AG09309 (cell line): ENCODE data around the gene NRXN3.
"Not testable (repeated sequence)": the region's sequence is repeated elsewhere in the genome, so short reads cannot be mapped to it uniquely, and the experiment has no call there.

Experiments
- DNase-seq: peaks from one replicate; pipeline ENCODE4 v3.0.0-alpha.2; 2010; ENCODE audit warnings: low read depth
- H3K4me3 ChIP-seq: 2 replicates; pipeline ENCODE4 v1.5.1; 2011; ENCODE audit warnings: mild to moderate bottlenecking, low read depth, low read length, moderate library complexity; ENCODE audit not compliant: control insufficient read depth
- TF ChIP-seq, protein P1 (sequence below): IDR thresholded peaks from 2 replicates; pipeline ENCODE4 v1.5.1; 2011; ENCODE audit warnings: mild to moderate bottlenecking, low read depth, low read length, inconsistent platforms; ENCODE audit not compliant: insufficient read depth, control insufficient read depth; ENCODE audit errors: missing control alignments

The NRXN3 gene

DNA sequence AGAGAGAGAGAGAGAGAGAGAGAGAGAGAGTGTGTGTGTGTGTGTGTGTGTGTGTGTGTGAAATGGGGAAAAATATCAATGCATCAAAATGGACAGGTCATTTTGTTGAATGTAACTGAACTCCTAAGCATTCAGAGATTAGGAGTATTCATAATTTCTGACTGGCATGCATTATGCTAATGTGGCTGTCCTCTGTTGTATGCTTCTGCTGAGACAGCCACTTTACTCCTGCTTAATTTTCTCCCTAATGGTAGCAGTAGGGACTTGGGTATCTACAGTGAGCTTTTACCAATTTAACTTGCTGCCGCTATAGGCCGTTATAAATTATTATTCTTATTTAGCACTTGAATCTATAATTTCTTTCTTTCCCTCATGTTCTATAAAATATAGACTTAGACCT is 924.8 kb downstream of the NRXN3 start:
- no peak overlapping the region for H3K4me3 ChIP-seq
- no peak for DNase-seq
- TF ChIP-seq, protein P1, sequence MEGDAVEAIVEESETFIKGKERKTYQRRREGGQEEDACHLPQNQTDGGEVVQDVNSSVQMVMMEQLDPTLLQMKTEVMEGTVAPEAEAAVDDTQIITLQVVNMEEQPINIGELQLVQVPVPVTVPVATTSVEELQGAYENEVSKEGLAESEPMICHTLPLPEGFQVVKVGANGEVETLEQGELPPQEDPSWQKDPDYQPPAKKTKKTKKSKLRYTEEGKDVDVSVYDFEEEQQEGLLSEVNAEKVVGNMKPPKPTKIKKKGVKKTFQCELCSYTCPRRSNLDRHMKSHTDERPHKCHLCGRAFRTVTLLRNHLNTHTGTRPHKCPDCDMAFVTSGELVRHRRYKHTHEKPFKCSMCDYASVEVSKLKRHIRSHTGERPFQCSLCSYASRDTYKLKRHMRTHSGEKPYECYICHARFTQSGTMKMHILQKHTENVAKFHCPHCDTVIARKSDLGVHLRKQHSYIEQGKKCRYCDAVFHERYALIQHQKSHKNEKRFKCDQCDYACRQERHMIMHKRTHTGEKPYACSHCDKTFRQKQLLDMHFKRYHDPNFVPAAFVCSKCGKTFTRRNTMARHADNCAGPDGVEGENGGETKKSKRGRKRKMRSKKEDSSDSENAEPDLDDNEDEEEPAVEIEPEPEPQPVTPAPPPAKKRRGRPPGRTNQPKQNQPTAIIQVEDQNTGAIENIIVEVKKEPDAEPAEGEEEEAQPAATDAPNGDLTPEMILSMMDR, result no peak

DNA sequence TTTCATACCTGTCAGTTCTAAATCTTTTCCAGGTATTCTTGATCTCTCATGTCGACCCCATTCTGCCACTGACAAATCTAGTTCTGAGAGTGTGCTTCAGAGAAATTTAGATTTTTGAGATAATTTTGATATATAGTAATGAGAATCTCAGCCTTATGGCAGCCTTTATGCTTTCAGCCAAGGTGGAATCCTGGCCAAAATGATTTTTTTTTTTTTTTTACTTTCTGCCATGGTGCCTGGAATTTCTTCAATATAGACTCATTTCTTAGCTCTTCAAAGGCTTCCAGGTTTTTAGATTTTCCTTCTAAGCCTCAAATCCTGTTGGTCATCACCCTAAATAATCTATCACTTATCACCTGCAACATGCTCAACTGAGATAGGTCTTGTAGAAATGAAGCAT is 926.6 kb downstream of the NRXN3 start:
- H3K4me3 ChIP-seq, result no peak overlapping the region
- DNase-seq, result no peak
- TF ChIP-seq, protein P1, result no peak

DNA sequence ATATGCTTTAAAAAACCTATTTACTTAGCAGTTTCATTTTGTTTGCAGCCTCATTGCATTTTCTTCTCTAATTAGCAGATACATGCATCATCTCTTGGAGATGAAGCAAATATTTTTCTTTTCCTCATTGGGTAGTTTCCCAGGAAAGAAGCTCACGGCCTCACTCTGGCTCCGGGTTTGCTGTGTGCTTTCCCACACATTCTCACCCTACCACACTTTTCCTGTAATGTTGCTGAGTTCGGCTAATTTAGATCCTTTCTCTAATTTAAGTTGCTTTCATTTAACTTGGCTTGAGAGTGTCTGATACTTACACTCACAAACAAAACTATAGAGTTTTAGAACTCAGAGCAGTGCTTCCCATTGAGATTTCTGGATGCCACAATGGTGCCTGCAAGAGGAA is 928.2 kb downstream of the NRXN3 start:
- TF ChIP-seq, protein P1, result no peak
- H3K4me3 ChIP-seq, result no peak overlapping the region

DNA sequence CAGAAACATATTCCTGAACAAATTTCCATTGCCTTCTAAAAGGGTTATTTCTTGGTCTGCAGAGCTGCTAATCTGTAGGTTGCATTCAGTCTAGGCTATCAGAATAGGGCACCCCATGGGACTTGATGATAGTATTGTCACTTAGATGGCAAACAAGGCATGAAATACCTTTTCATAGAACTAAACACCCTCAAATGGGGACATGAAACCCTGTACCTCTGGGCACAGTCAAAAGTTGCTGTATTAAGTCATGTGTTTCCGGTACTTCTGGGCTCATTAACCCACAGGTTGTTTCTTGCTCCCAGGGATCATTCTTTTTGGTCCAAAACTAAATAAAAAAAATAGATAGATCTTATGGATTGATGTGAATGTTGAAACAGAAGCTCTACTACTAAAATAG is 930.4 kb downstream of the NRXN3 start:
- H3K4me3 ChIP-seq, result no peak overlapping the region
- no peak for DNase-seq
- TF ChIP-seq, protein P1, result no peak

More for the DNA sequence above, 928.2 kb downstream of the NRXN3 start:
- no peak for DNase-seq

DNA sequence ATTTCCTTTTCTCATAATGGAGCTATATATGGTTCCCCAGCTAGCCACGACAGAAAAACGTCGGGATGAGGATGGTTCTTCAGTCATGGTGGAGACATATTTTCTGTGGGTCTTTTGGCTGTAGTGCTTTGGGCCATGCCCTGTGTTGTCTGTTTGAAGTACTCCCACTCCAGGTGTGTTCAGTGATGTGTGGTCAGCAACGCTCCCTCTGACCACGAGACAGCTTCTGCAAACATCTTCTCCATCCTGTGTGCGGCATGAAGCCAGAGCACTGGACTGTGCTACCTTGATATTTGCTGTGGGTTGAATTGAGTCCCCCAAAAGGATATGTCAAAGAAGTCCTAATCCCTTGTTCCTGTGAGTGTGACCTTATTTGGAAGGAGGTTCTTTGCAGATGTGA is 931.2 kb downstream of the NRXN3 start:
- no peak for DNase-seq
- TF ChIP-seq, protein P1, result no peak
- no peak overlapping the region for H3K4me3 ChIP-seq

DNA sequence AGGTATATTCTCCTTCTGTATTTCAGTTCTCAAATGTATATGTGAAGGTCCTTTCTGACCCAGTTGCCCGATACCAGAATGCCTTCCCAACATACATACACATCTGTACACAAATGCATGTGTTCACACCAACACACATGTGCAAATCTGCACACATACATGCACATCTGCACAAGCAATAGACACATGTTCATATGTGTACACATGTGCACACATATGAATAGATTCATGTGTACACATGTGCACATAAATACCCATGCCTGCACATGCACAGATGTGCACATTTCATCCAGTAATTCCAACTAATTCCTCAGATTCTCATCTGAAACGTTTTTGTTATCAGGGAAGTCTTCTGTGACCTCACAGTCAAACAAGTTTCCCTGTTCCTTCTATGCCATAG is 933.6 kb downstream of the NRXN3 start:
- TF ChIP-seq, protein P1, result no peak
- H3K4me3 ChIP-seq, result no peak overlapping the region
- DNase-seq, result no peak

DNA sequence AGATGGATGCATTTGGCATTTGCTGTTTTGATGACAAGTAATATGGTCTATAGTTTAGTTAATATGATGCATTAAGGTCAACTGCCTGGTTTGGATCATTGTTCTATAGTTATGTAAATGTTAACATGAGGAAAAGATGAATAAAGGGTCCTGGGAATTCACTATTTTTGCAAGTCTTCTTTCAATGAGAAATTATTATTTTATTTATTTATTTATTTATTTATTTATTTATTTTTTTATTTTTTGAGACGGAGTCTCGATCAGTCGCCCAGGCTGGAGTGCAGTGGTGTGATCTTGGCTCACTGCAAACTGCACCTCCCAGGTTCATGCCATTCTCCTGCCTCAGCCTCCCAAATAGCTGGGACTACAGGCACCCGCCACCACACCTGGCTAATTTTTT is 940.4 kb downstream of the NRXN3 start:
- DNase-seq, H3K4me3 ChIP-seq: not testable (repeated sequence)

DNA sequence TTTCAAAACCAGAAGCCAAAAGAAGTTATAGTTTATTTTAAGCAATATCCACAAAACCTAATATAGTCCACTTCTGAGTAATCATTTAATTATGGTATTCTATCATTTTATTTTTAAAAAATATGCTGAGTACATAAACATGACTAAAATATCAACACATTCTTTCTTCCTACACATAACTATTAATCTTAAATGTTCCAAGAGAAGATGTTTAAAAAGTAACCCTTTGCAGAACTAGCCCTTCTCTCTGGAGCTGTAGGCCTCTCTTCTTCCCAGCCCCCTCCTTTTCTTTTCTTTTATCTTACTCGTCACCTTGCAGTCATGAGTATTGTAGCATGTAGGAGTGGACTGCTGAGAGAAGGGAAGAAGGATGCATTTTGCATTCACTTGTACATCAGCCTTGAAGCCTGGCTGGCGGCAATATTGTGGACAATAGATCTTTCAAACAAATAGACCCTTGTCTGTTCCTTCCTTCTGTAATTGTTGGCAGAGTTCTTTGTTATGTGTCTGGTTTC is 941.9 kb downstream of the NRXN3 start:
- DNase-seq, result no peak
- TF ChIP-seq, protein P1, result no peak

More for the DNA sequence above, 941.9 kb downstream of the NRXN3 start:
- no peak overlapping the region for H3K4me3 ChIP-seq
